HG02678 (cell line): ENCODE measurements around the gene STPG1.
"Not testable (repeated sequence)": the region's sequence is repeated elsewhere in the genome, so short reads cannot be mapped to it uniquely, and the experiment has no call there.

Experiments used
- ATAC-seq: cut with Tn5 transposase; IDR thresholded peaks from one replicate; pipeline ENCODE4 v1.9.1; 2021; ENCODE audit warnings: mild to moderate bottlenecking, moderate library complexity; ENCODE audit not compliant: unreplicated experiment

Gene STPG1, protein sequence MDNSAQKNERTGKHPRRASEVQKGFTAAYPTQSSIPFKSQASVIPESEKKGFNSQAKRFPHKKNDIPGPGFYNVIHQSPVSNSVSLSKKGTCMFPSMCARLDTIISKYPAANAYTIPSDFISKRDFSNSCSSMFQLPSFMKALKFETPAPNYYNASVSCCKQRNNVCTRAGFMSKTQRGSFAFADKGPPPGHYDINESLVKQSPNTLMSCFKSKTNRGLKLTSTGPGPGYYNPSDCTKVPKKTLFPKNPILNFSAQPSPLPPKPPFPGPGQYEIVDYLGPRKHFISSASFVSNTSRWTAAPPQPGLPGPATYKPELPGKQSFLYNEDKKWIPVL

DNA sequence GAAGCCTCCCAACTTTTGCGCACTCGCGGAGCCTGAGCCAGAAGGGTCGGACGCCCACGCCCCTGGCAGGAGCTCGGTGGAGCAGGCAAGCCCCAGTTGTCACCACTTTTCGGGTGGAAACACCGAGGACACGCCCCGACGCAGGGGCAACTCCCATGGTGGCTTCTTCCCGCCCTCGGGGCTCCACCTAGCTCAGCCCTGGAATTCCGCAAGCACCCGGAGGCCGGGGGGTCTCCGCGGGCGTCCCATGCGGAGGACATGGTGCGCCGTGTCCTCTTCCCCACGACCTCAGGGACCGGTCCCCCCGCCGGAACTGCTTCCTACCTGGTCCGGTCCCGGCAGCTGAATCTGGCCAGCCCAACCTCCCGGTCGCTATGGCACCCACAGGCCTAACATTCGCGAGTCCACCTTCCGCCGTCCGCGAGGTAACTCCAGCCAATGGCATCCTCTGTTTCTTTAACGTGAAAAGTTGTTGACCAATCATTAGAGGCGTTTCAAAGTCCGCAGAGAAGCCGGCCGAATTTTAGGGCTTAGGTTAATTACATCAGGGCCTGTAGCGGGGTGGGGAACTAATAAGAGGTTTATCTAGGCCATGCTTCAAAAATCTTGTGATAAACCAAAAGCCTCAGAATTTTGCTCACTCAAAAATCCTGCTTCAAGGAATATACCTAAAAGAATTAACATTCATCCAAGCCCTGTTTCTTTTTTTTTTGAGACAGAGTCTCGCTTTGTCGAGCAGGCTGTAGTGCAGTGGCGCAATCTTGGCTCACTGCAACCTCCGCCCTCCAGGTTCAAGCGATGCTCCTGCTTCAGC lies at the start of gene STPG1:
Gene STPG1, minus strand, starts transcription at position 433 of the 814 bp plus-strand sequence. CDS start 12,394 bp downstream, outside the sequence.
- peak; percentile 31 for ATAC-seq

DNA sequence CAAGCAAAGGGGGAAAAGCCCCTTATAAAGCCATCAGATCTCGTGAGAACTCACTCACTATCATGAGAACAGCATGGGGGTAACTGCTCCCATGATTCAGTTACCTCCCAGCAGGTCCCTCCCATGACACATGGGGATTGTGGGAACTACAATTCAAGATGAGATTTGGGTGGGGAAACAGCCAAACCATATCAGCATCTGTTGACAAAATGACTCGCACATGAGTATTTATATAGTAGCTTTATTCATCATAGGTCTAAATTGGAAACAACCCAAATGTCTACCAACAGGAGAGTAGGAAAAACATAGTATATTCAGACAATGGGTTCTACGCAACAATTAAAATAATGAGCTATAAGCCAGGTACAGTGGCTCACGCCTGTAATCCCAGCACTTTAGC lies 48.5 kb upstream of the STPG1 start:
- not testable (repeated sequence) for ATAC-seq

DNA sequence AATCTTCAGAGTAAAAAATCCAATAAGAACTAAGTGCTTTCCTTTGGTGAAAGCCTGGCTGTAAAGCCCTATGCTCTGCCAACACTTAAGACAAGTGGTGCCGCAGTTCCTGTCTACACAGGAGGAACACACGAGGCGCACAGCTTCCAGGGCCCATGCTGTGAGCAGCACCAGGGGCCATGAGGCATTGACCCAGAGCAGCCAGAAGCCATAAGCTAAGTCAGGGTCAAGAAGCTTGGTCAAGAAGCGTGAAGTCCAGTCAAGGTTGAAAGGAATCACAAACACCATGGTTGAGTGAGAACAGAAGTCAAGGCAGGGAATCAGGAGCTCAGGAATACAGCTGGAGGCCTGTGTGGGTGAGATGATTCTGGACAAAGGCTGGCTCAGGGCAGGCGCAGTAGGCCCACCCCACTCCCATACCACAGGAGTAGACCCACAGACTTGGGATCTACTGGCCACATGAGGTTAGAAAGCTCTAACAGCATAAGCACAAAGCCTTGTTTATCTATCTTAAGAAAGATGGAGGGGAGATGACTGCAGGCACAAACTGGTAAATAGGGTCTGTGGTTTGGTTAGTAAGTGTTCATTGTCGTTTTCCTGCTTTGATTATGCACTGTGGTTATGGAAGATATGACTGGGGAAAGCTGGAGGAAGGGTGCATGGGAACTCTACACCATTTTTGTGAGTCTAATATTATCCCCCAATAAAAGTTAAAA lies 46.1 kb upstream of the STPG1 start:
- ATAC-seq = no peak

DNA sequence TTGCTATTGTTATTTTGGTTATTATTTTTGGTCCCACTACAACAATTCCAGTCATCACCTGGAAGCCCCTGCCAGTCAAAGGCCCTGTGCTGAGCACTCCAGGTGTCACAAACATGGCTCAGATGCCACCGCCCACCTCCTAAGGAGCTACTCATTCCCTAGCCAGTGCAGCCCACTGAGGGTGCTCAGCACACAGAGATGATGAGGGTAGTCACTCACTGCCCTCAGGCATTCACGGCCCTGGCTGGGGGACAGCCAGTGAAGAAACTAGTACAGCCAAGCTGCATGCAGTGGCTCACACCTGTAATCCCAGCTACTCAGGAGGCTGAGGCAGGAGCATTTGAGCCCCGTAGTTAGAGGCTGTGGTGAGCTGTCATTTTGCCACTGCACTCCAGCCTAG lies 44.3 kb upstream of the STPG1 start:
- ATAC-seq = no peak

DNA sequence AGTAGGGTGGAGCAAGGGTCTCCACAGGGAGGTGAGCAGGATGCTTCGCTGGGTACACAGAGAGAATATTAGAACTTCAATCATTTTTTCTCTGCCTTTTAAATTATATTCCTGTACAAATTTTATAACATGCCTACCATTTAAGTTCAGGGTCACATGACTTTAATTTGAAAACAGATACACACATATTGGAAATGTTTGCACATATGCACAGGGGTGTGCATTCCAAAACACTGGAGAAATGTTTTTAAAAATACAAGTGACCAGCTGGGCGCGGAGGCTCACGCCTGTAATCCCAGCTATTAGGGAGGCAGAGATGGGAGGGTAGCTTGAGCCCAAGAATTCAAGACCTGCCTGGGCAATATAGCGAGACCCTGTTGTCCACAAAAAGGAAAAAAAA lies 41.7 kb upstream of the STPG1 start:
- no peak for ATAC-seq

DNA sequence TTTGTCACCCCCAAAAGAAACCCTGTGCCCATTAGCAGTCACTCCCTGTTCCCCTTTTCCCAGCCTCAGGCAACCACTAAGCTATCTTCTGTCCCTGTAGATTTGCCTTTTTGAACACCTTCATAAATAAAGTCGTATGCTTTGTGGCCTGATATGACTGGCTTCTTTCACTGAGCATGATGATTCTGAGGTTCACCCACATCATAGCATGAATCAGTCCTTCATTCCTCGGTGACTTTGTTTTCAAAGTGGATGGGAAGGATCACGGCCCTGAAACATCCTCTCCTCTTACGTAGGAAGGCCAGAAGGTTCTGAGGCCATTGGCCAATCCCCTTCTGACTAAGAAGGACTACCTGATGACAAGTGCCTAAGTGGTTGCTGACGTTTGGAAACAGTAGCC lies 41.1 kb upstream of the STPG1 start:
- no peak for ATAC-seq

DNA sequence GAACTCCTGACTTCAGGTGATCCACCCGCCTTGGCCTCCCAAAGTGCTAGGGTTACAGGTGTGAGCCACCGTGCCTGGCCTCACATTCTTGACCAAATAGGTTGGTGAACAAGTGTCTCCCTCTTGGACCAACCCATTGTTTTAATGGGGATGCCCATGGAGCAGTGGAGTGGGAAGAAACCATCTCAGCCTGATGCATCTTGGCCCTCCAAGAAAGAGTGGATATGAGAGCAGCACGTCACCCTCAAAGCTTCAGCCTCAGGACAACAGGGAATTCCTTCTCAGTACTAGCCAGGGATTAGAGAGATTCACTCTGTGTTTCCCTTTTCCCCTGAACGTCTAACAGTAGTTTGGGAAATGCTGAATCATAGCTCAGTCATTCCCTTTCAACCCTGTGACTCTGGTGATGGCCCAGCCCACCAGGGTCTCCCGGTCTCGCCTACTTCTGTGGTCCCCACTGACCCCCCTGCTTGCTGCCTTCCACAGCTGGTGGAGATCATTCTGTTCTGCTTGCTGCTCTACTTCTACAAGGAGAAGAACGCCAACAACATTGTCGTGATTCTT lies 39.4 kb upstream of the STPG1 start:
- no peak for ATAC-seq

DNA sequence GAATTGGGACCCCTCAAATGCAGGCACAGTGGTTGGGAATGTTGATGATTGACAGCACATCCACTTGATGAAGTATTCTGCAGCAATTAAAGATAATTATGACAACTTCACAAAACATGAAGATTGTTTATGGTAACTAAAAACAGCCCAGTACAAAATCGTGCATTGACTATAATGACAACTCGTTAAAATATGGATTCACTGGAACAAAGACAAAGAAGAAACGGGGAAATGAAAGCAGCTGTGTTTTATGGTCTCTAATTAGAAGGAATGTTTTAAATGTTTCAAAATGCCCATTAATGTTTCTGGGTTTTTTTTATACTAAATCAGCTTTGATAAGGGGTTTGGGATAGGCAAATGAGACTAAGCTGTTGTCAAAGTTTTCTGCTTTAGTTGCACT lies 38.2 kb upstream of the STPG1 start:
- no peak for ATAC-seq

DNA sequence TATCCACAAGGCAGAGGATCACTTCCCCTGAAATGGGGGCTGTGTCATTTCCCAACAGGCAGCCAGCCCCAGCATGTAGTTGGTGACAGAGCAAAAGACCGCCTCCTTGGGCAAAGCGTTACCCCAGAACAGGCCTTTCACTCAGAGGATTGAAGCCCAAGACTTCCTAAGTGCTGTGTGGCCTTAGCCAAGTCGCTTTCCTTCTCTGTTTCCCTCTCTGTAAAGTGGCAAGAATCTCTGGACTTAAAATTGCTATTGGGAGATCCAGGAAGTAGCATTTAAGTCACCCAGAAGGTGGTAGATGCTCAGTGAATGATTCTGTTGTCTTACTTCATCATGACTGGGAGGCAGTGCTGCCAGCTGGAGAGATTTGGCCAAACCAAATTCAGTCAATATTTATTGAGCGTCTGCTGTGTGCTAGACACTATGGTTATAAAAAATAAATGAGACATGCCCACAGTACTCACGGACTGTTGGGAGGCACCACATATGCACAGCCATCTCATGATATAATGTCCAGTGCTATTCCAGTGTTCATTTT lies 37.3 kb upstream of the STPG1 start:
- no peak for ATAC-seq

DNA sequence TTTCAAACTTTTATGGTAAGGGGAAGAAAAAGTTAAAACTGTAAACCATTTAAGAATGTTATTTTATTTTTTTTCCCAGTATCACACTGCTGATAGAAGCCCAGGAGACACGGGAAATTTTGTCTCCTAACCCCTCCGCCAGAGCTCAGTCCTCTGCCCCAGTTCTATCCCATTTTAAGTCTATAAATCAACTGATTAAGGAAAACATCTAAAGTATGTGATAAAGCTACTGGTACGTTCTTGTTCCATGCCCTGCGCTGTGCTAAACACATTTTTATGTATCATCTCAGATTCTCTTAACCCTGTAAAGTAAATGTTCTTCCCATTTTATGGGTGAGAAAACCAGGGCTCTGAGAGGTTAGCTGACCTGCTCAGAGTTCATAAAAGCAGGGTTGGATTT lies 36.7 kb upstream of the STPG1 start:
- ATAC-seq = no peak

DNA sequence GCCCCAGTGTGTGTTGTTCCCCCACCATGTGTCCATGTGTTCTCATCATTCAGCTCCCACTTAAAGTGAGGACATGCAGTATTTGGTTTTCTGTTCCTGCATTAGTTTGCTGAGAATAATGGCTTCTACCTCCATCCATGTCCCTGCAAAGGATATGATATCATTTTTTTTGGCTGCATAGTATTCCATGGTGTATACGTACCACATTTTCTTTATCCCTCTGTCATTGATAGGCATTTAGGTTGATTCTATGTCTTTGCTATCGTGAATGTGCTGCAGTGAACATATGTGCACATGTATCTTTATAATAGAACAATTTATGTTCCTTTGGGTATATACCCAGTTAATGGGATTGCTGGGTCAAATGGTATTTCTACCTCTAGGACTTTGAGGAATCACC lies 32.9 kb upstream of the STPG1 start:
- not testable (repeated sequence) for ATAC-seq

DNA sequence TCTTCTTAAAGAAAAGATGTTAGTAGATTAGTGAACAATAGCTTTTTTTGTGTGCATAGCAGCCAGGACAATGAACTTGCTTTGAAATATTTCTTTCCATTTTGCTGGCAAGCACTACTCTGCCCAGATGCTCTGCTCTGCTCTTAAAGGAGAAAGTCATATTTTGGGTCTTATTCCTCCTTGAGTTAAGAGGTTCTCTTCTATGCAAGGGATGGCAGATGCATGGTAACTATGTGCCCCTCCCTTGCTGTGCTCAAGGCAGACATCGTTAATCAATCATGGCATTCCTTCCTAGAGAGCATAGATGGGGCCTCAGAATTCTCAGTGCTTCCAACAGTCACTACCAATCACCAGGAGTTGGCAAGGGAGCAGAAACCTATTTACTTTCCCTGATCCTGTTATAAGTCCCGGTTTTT lies 29.7 kb upstream of the STPG1 start:
- no peak for ATAC-seq

DNA sequence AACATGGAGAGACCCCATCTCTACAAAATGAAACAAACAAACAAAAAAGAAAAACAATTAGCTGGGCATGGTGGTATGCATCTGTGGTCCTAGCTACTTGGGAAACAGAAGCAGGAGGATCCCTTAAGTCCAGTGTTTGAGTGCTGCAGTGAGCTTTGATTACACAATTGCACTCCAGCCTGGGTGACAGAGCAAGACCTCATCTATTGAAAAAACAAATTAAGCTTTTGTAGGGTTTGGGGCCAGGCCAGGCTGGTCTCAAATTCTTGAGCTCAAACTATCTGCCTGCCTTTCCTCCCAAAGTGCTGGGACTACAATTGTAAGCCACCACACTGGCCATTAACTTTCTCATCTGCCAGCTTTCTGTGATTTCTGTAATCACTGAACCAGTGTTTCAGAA lies 29.2 kb upstream of the STPG1 start:
- ATAC-seq = no peak

DNA sequence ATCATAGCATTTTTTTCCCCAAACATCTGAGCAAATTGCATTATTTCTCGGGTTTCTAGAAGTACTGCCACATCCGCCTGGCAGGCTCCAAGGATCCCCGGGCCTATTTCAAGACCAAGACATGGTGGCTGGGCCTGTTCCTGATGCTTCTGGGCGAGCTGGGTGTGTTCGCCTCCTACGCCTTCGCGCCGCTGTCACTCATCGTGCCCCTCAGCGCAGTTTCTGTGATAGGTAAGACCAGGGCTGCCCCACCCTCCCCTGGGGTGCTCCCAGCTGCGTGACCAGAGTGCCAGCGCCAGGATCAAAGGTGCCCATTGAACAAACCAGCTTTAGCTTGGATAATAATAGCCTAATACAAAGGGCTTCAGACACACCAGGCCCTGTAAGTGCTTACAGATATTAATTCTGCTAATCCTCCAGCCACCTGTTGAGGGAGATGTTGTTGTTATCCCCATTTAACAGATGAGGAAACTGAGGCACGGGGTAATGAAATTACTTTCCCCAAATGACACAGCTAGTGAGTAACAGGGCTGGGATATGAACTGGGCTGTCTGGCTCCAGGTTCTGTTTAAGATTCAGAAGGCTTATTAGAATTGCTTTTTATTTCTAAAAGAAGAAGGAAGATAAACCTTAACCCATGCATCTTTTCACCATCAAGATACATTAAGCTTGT lies 28.6 kb upstream of the STPG1 start:
- no peak for ATAC-seq

DNA sequence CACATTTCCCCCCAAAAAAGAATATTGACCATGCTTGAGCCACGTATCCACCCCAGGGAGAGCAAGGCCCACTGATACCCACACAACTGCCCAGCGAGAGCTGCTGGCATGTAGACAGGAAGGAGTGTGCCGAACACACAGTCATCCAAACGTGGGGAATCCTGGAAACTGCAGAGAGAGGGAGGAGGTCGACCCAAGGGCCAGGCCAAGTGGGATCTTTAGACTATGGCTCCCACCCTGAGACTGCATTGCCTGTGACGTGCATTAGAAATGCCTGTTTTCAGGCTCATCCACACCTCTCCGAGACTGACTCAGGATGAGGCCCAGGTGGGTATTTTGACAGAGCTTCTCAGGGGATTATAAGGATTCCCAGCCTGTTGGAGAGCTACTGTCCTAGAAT lies 27.9 kb upstream of the STPG1 start:
- ATAC-seq = no peak

DNA sequence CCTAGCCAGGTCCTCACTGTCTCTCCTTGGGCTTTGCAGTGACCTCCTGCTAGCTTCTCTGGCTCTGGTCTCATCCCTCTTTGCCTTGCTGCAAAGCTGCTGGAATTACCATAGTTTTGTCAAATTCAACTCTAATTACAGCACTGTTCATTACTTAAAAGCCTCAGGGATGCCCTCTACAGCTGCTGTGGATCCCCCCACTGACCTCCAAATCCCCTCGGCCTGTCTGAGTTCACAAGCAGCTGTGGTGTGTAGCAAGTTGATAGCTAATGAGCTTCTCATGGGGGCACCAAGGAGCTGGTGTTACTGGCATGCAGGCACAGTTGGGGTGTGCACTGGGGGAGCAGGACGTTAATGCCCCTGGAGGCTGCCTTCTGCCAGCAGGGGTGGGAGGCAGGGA lies 26.9 kb upstream of the STPG1 start:
- ATAC-seq = no peak

DNA sequence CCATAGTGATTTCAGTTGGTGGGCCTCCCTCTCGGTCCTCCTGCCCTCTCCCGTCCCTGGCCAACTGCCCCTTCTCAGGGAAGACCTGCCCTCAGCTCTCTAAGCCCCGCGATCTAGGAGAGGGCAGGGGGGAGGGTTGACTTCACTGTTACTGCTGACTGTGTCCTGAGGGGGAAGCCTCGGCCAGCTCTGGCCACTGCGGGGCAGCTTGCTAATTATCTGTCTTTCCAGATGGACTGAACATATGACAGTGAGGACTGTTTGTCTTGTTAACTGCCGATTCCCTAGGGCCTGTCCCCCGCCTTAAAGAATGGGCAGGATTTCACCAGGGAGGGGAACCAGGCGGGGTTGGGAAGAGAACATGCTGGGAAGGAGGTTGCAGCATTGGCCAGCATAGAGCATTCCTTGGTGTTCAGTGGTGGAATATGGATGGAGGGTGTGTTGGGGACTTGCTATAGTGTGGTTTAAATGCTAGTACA lies 24.9 kb upstream of the STPG1 start:
- no peak for ATAC-seq

DNA sequence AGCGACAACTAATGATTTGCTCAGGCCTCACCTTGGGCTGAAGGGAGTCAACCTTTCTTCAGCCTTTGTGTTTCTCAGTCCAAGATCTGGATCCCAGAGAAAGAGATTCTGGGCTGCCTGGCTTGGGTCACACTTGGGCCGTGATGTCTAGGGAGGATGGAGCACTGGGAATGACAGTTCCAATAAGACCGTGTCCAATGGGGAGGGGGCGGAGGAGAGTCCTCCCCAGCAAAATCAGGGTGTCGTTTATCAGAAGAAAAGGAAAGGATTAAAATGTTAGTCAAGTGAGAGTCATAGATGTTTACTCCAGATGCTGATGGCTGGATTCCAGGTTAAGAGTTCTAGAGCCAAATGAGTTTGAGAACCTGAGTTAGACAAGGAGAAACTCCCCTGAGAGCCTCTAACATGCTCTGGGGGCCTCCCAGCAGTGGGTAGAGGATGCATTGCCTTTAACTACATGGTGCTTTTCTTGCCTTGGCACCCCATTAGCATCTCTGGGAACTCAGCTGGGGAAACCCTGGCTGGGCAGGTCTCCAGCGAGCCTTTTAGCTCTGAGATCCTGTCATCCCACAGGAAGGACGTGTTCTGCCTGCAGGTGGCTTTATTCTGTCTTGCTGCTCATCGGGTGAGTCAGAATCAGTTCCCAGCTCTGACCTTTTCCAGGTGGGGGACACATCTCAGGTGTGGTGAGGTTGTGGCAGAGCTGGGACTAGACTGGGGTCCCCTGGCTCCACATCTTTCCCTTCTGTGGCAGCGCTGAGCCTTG lies 24.2 kb upstream of the STPG1 start:
- ATAC-seq = no peak

DNA sequence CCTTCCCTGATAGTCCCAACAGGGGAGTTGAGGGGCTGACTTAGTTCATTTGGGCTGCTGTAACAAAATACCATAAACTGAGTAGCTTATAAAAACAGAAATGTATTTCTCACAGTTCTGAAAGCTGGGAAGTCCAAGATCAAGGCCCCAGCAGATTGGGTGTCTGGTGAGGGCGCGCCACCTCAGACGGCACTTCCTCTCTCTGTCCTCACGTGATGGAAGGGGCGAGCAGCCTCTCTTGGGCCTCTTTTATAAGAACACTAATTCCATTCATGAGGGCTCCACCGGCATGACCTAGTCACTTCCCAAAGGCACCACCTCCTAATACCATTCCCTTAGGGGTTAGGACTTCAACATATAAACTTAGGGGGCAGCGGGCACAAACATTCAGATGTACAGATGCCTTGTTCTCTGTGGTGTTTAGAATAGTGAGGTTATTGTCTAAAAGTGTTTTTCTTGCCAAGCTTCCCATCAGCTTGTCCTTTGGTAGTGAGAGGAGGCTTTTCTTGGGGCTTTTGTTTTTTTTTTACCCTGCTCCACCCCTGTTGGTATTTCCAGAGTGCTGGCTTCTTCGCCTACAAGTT lies 22.3 kb upstream of the STPG1 start:
- no peak for ATAC-seq
